Activated CD4-positive, alpha-beta T cell treated with anti-CD3 and anti-CD28 coated beads for 4 hours (primary cell): ENCODE results near the gene DIP2C.
"Not testable (repeated sequence)": the region's sequence is repeated elsewhere in the genome, so short reads cannot be mapped to it uniquely, and the experiment has no call there.

Experiments used
- DNase-seq, 2 donors: peaks; one replicate each; pipeline ENCODE4 v3.0.0-alpha.2; 2020

Gene DIP2C

DNA sequence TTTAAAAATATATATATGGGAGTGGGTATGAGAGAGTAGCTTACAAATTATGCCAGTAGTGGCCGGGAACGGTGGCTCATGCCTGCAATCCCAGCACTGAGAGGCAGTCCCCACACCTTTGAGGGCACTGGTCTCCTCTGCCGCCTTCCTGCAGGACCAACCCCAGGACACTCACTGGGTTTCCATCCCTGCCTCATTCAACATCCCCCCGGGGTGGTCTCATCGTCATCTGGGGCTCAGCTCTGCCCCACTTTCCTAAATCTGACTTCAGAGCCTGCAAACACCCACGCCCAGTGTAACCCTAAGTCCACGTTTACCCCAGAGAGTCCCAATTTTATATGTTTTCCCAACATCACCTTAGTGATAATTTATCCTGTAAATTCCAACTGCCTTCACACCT lies 96.5 kb downstream of the DIP2C start:
- DNase-seq, result no peak

DNA sequence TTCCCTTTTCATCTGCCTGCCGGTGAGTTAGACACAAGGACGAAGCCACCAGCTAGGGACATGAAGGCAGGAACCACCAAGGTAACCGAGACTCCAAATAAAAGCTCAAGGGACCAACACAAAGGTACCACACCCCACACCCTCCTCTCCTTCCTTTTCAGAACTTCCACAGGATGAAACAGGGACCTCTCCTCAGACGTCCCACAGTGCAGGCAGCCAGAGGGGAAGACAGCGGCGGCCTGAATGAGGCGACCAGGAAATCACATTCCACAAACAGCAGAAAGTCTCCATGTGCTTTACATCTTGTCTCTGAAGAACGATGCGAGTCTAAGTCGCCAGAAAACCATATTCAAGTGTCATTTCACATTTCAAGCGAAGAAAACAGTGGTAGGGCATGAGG lies 97.8 kb downstream of the DIP2C start:
- no peak for DNase-seq

DNA sequence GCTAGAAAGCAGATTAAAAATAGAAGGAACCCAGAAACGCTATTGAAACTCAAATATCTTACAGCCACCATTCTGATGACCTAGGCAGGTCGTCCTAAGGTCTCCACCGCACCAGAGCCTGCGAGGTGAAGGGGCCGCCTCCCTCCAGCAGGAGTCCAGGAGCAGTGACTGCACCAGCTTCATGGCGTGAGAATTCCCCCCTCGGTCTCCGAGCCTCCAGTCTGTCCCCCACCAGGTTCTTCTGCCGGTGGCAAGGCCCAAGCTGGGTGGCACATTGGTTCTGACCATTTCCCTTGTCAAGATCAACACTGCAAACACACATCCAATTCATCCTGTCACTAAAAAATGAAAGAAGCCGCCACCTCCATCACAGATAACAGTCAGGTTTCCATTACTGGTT lies 98.7 kb downstream of the DIP2C start:
- no peak for DNase-seq

DNA sequence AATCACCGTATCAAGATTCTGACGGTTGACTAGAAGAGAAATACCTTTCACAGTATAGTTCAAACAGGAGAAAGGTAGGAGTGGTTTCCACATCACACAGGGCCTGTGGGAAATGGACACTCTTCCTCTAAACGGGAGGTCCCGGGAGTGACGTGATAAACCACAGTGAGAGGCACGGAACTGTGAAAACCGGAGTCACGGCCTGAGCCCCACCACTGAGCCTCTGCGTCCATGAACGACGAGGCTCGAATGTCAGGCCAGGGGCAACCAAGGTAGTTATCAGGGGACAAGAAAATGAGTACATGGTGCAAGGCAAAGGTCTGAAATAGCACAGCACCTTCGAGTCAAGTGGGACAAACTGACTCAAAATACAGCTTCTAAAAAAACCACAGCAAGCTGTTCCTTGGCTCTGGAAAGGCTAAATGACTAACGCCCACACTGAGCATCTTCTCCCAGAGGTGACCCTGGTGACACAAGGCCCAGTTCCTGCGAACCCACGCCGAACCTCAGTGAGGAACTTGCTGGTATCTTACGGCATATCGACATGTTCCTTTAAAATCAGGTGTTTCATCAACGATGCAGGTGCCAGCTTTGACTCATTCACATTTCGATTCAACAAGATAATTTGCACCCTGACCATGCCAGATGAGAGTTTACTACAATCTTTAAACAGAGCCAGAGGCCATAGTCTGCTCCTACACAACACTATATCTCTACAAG lies 99.3 kb downstream of the DIP2C start:
- DNase-seq, result no peak

DNA sequence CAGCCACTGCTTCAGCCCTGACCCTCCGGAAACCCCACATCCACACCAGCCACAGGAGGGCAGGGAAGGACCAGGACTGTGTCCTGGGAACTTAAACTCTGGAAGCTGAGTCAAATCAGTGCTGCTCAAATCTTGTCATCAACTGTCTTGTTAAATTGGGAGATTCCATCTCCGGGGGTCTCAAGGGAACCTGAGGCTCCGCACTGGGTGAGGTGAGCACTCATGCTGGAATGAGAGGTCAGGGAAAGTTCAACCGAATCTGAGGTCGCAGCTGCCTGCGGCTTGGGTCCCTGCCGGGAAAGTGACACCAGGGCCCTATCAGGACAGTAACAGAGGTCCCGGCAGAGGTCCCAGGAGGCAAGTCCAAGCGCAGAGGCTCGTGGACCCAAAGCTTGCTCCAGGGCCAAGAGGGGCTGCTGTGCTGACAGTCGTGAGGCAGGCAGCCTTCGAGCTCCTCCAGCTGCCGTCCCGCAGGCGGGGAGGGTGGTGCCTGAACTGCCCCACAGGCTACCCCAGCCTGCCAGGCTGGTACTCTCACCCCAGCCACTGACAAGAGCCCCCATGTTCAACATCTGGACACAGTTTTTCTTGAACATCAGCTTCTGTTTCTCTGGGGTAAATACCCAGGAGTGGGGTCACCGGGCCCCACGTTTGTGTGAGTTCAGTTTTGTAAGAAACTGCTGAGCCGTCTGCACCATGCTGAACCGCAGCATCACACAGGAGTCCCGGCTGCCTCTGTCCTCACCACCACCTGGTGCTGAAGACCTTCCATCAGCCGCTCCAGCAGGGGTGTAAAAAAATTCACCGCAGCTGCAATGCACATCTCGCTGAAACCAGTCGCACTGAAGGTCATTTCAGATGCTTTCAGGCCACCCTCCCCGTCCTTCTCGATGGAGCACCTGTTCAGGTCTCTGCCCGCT lies 101.0 kb downstream of the DIP2C start:
- no peak for DNase-seq

DNA sequence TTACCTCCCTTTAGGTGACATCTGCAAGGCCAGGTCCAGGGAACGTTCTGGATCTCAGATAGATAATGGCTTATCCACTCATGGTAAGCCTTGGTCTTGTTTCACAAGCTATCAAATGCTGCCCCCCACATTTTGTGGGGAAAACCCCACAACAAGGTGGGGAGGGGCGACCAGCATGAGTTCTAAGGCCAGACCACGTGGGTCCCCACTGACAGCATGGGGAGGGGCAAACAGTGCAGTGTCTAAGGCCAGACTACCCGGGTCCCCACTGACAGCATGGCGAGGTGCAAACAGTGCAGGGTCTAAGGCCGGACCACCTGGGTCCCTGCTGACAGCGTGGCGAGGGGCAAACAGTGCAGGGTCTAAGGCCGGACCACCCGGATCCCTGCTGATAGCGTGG lies 102.8 kb downstream of the DIP2C start:
- no peak for DNase-seq

DNA sequence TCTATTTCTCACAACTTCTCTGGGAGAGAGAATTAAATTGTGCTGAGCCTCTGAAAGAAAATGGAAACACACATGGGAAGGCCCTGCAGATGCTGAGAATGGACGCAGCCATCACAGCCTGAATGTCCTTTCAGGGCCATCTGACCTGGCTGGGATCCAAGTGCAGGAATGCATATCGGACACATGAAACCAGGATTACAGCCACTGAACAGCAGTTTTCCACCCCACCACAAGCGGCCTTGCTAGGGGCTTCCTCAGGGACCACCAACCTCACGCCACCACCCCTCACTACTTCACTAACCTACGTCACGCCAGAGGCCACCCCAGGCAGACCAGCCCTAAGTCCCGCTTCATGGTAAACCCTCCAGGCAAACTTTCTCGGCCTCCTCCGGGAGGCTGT lies 103.3 kb downstream of the DIP2C start:
- no peak for DNase-seq

DNA sequence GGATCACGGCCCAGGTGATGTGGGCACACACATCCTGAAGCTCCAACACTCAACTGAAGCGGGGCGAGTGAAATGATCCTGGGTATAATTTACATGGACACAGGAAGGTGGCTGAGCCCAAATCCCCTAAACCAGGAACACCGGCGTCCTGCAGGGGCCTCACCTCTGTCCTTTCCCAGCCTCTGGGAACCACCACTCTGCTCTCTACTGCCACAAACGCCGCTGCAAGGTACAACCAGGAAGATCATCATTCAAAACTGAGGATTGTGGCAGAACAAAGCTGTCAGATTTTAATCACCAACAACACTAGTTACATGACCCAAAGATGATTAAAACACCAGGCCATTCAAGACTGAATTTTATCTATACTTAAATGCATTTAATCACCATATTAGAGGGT lies 104.0 kb downstream of the DIP2C start:
- no peak for DNase-seq

DNA sequence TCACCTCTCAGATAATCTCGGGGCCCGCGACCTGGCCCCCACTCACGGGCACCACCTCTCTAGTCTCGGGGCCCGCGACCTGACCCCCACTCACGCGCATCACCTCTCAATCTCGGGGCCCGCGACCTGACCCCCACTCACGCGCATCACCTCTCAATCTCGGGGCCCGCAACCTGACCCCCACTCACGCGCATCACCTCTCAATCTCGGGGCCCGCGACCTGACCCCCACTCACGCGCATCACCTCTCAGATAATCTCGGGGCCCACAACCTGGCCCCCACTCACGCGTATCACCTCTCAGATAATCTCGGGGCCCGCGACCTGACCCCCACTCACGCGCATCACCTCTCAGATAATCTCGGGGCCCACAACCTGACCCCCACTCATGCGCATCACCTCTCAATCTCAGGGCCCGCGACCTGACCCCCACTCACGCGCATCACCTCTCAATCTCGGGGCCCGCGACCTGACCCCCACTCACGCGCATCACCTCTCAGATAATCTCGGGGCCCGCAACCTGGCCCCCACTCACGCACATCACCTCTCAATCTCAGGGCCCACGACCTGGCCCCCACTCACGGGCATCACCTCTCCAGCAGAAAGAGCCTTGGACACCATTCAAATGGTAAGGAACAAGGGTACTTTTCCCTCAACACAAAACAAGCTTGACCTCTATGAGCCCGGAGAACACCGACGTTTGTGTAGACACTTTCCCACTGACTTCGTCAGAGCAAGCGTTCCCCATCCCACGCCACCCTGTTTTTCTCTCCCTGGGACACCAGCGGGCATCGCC lies 104.8 kb downstream of the DIP2C start:
- DNase-seq, result not testable (repeated sequence)

DNA sequence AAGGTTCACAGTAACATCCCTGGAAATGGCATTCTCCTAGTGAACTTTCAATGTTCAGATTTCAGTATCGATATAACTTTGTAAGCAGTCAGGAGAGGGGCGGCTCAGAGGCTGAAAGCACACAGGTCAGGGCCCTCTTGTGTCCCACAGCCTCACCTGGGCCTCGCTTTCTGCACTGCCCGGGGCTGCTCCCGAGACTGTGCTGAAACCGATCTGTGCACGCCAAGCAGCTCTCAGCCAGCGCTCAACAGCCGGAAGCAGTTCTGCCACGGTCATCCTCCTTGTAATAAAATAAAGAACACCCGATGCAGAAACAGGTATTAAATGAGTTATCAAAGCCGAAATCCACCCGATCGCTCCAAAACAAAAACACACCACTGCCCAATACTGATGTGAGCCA lies 106.0 kb downstream of the DIP2C start:
- no peak for DNase-seq

DNA sequence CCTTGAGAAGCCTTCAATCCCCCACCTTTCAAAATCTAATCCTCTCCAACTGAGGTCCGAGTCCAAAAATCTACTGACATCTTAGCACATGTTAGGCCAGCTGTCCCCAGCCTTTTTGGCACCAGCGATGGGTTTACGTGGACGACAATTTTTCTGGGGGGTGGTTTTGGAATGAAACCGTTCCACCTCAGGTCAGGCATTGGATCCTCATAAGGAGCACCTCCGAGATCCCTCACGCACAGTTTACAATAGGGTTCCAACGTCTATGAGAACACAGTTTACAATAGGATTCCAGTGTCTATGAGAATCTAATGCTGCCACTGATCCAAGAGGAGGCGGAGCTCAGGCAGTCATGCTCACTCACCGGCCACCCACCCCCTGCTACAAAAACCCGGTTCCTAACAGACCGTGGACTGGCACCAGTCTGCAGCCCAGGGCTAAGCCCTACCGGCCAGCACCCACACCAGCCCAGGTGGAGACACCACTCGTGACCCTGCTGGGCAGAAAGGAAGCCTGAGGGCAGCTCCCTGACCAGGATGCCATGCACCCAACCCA lies 107.6 kb downstream of the DIP2C start:
- DNase-seq, result no peak

DNA sequence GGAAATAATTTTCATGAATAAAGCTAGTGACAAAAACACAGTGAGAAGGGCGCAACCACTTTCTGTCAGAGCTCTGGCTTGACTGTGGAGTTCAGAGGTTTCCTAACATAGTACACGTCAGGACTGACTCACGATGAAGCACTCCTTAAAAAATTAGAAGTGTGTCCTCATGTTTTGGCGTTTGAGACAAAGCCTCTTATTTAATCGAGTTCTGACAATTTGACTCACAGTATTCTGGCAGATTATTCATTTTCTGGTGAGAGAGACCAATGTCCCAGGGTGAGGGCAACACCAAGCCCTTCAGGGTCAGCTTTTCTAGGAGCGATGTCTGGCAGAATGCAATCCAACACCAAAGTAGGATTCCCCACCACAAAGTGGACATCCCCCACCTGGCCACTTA lies 108.7 kb downstream of the DIP2C start:
- DNase-seq, result no peak

DNA sequence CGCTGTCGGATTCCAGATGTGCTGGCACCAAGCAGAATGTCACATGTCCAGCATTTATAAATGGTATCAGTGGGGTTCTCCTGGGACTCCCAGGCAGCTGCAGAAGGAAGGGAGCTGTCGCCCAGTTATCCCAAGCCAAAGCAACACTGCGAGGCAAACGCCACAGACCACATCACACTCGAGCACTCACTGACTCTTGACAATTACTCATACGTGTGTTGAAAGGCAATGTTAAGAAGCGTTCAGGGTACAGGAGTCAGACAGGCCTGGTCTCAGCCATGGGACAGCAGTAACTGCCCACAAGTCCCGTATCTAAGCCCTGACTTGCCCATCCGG lies 113.4 kb downstream of the DIP2C start:
- DNase-seq, result no peak

DNA sequence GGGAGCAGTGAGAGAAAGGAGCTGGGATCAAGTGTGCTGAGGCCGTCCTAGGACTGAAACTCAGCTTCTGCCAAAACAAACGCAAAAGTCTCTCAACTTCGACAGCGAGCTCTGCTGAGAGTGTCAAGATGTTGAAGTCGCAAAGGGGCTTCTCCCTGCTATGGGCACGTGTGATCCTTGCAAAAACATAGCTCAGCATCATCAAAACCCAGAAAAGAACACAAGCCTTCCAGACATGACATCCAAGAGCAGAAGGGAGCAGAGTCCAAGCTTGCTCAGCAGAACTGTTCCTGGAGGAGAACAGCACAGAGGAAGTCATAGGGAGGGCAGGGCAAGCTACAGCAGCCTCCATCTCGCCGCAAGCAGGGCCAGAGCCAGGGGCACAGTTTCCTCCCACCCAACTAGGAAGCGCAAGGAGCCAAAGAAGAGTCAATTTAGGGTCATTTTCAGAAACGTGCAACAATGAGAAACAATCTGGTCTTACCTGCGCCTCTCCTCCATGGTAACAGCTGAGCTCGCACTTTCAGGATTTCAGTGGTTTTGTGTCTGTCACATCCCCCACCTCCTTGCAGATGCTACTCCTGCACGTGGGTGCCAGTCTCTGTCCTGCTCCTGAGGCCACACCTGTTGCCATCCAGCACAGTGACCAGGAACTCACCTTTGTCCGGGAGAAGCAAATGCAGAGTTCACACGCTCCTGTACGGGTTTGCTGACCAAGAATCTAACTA lies 113.9 kb downstream of the DIP2C start:
- no peak for DNase-seq

DNA sequence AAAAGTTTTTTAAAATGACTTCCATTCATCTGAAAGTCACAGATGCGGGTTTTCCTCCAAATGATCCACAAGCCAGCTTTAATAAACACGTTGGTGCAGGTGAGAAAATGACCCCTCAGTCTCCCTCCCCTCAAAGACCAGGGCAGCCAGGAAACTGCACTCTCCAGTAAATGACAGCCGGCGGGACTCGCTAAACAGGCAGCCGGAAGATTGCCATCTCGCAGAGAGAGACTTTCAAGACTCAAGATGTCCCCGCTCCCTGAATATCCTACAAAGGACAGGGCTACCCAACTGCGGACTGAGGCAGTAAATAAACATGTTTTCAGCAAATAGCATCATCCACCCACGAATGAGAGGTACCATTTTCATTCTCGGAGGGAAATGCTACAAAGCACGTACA lies 116.8 kb downstream of the DIP2C start:
- no peak for DNase-seq

DNA sequence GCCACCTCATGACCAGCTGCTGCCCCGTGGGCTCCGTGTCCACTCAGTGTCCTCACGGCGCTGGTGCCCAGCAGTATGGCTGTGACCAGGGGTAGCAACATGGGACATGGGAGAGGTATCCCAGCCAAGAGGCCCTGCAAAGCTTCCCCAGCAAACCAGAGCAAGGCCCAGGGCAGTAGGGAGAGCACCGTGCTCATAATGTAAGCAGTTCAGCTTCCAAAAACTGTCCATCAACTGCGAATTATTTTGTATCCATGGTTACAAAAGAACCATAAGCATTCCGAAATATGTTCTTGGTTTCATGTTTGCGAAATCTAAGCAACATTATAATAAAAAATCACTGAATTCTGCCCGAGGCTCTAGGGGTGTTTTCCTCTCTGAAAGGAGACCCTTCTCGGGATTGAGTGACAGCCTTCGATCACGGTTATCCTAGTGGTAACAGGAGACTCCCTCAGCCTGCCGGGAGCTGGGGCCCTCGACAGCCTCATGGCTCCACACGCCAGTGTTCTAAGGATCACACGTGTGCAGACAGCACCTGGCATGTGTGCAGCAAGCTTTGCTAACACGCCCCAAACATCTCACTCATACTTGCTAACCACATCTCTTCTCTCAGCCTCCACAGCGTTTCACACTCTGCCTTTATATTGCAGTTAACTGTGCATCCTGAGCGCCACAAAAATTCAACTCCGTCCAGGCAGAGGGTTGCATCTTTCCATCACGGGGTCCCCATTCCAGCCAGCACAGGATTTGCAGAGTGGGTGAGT lies 117.6 kb downstream of the DIP2C start:
- DNase-seq, result no peak

DNA sequence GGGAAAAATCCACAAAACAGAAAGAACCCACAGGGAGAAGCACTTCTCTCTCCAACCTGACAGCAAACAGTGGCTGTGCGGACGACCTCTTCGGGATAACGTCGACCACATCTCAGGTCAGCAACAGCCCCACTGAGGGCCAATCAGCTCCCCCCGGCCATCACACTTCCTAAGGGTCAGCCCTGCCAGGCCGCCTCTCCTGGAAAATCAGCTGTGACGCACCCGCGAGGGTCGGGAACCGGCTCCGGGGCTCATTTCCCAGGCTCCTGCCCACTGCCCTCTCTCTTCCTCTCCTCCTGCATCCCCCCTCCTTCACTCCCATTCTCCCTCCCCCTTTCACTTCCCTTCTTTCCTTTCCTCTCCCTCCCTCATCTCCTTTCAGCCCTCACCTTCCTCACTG lies 118.3 kb downstream of the DIP2C start:
- no peak for DNase-seq

DNA sequence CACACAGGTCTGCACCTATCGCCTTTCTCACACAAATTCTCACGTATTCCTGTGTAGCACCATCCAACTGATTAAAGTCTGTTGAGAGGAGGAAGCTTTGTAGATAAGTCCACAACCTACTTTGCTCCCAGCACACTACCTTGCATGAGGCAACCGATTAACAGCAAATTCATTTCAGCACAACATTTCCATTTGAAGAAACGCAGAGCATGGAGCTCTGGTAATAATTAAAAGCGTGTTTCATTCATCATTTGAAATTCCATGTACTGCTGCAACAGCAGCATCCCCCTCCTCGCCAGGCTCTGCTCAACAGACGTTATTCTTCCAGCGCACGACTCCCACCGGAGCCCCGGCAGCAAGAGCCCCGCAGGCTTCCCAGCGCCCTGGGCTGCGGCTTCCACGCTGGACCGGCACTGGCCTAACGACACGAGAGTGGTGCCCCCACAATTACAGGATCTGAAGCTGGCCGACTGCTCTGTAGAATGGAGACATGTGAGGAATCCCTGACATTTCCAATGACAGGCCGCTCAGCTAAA lies 118.8 kb downstream of the DIP2C start:
- DNase-seq, result no peak

DNA sequence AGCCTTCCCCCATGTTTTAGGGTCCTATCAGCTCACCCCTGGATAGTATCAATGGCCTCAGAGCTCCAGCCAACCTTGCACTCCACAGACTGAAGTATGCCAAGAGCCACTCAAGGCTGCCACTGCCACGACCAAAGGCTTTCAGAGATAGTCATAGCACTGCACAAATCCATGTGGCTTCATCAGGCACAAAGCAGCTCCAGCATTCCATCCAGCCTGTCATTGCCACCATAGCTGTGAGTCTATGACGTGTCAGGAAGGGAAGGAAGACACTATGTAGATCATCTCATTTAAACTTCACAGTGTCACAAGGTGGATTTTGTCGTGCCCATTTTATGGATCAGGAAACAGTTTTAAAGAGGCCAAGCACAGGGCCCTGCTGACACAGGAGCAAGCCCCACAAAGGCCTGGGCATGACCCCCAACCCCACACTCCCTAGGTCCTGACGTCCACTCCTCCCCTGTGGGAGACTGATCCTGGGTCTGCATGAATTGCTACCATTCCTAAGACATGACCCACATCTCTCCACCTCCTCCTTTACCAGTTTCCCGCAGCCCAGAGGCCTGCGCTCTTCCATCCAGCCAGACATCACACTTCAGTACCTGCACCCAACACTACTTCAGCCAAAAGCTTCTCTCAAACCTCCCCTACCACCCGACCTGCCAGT lies 119.4 kb downstream of the DIP2C start:
- DNase-seq, result no peak

DNA sequence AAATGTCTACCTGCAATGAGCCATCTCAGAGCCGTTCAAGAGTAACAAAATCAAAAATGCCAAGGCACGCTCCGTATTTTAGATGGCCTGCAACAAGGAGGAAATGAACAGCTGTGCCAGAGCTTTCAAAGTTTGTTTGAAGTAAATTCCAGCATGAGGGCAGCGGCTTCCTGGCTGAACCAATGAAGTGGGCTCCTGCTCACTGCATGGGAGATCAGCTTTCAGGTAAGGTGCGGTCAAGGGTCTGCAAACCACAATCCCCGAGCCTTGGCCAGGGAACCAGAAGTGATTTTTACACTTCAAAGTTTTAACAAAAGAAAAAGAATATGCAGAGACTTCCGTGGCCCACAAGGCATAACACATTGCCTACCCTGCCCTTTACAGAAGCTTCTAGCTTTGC lies 120.6 kb downstream of the DIP2C start:
- DNase-seq, result no peak

DNA sequence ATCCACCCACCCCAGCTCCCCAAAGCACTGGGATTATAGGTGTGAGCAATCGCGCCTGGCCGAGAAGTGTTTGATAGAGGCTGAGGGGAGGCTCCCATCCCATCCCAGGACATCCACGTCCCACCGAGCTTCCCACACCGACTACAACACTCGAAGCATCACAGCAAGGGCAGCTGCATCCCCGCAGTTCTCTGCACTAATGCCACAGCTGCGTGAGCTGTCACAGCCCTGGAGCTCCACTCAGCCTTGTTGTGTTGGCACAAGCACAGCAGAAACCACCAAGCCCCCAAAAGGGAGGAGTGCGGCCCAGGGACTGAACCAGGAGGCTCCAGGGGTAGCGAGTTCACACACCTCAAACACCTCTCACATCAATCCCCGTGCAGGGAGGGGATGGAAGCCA lies 121.6 kb downstream of the DIP2C start:
- no peak for DNase-seq
